ENCODE data around the gene PAX1.
A peak's percentile ranks its signal among the peaks of the same experiment; 100 is the strongest.

The PAX1 gene

GRCh38 chr20:21702553-21703470 lies 2.7 kb upstream of the PAX1 start:
- DNase-seq (ENCODE audit: low spot score) (peak; percentile 82), FAIRE-seq (no peak)

- DNase-seq (ENCODE audit: low spot score), result no peak
- FAIRE-seq, result no peak
Measured at GRCh38 chr20:21703717-21704407, 1.6 kb upstream of the PAX1 start.

GRCh38 chr20:21704408-21705385 lies 767 bp upstream of the PAX1 start:
- FAIRE-seq, result no peak

GRCh38 chr20:21706261-21707195 lies 1.1 kb downstream of the PAX1 start:
- no peak for FAIRE-seq
- DNase-seq (ENCODE audit: low spot score), result no peak

More at GRCh38 chr20:21704408-21705385, 767 bp upstream of the PAX1 start:
- no peak for DNase-seq (ENCODE audit: low spot score)

GRCh38 chr20:21707267-21707666 lies 1.8 kb downstream of the PAX1 start:
- no peak for DNase-seq (ENCODE audit: low spot score)
- FAIRE-seq, result no peak

- FAIRE-seq, result no peak
Measured at GRCh38 chr20:21707999-21708737, 2.7 kb downstream of the PAX1 start.

GRCh38 chr20:21708738-21709534 lies 3.5 kb downstream of the PAX1 start:
- FAIRE-seq, result no peak
- no peak for DNase-seq (ENCODE audit: low spot score)

More at GRCh38 chr20:21707999-21708737, 2.7 kb downstream of the PAX1 start:
- no peak for DNase-seq (ENCODE audit: low spot score)

- DNase-seq (ENCODE audit: low spot score) (no peak), FAIRE-seq (no peak)
Measured at GRCh38 chr20:21709535-21709904, 4.1 kb downstream of the PAX1 start.

- no peak for DNase-seq (ENCODE audit: low spot score)
- FAIRE-seq, result no peak
Measured at GRCh38 chr20:21710341-21710740, 4.9 kb downstream of the PAX1 start.

GRCh38 chr20:21710863-21711431 lies 5.5 kb downstream of the PAX1 start:
- no peak for DNase-seq (ENCODE audit: low spot score)
- FAIRE-seq, result no peak

GRCh38 chr20:21712443-21713059 lies 7.1 kb downstream of the PAX1 start:
- FAIRE-seq (no peak), DNase-seq (ENCODE audit: low spot score) (no peak)

- no peak for DNase-seq (ENCODE audit: low spot score)
- no peak for FAIRE-seq
Measured at GRCh38 chr20:21713470-21713869, 8.0 kb downstream of the PAX1 start.

GRCh38 chr20:21713901-21714296 lies 8.4 kb downstream of the PAX1 start:
- DNase-seq (ENCODE audit: low spot score) (no peak), FAIRE-seq (no peak)

GRCh38 chr20:21714297-21715192 lies 9.1 kb downstream of the PAX1 start:
- no peak for FAIRE-seq
- DNase-seq (ENCODE audit: low spot score), result no peak

GRCh38 chr20:21715193-21715881 lies 9.9 kb downstream of the PAX1 start:
- FAIRE-seq (no peak), DNase-seq (ENCODE audit: low spot score) (no peak)

- FAIRE-seq (no peak), DNase-seq (ENCODE audit: low spot score) (peak; percentile 41)
Measured at GRCh38 chr20:21719592-21720214, 14.2 kb downstream of the PAX1 start.

Measured in urothelium cell line (cell line).